ENCODE results near the gene MOK. TPM values are rescaled to one million over a fixed set of nuclear protein-coding genes. Genes with fewer than 3 reads are reported as not detected.

The MOK gene
- total RNA-seq, 1 donor, result 86.1 TPM

DNA sequence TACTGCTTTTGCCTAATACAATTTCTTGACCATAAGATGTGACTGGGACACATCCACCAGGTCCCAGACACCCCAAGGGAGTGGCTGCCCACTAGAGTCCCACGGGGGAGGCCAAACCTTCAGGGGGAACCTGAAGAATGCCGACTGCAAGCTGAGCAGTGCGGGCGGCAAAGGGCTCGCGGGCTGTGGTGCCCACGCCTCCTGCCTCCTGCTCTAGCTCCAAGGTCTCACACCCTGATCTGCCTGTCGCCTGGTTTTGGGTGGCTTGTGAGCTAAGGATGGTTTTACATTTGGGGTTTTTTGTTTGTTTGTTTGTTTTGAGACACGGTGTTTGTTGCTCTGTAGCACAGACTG is 75.2 kb downstream of the MOK start:
- H3K4me2 ChIP-seq (ENCODE audit: insufficient read depth, low read length), result no peak overlapping the region
- H3K4me1 ChIP-seq (ENCODE audit: insufficient read depth, low read length), result peaks cover 10% of the 10 kb centered on the region
- H3K4me3 ChIP-seq (ENCODE audit: insufficient read depth, low read length), result no peak overlapping the region
- TF ChIP-seq, protein P1, sequence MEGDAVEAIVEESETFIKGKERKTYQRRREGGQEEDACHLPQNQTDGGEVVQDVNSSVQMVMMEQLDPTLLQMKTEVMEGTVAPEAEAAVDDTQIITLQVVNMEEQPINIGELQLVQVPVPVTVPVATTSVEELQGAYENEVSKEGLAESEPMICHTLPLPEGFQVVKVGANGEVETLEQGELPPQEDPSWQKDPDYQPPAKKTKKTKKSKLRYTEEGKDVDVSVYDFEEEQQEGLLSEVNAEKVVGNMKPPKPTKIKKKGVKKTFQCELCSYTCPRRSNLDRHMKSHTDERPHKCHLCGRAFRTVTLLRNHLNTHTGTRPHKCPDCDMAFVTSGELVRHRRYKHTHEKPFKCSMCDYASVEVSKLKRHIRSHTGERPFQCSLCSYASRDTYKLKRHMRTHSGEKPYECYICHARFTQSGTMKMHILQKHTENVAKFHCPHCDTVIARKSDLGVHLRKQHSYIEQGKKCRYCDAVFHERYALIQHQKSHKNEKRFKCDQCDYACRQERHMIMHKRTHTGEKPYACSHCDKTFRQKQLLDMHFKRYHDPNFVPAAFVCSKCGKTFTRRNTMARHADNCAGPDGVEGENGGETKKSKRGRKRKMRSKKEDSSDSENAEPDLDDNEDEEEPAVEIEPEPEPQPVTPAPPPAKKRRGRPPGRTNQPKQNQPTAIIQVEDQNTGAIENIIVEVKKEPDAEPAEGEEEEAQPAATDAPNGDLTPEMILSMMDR (IDR thresholded peaks at IDR 0.05; ENCODE audit: extremely low read depth, low read depth, low read length), result no peak
- H3K79me2 ChIP-seq (ENCODE audit: insufficient read depth, low read length), result peaks cover 61% of the 10 kb centered on the region
- no peak overlapping the region for H2AFZ ChIP-seq (ENCODE audit: low read length)
- DNase-seq (ENCODE audit: insufficient read length, low spot score, missing footprints), result peak; percentile 56
- no peaks in the 10 kb centered on the region for H3K9me3 ChIP-seq (ENCODE audit: low read depth, low read length)
- peaks cover 92% of the 10 kb centered on the region for H3K36me3 ChIP-seq (ENCODE audit: insufficient read depth, low read length)
- peak overlapping the region; percentile 23 for H3K27ac ChIP-seq (ENCODE audit: low read depth, low read length)
- H4K20me1 ChIP-seq (ENCODE audit: insufficient read depth, low read length), result peaks cover 34% of the 10 kb centered on the region
- no peaks in the 10 kb centered on the region for H3K27me3 ChIP-seq (ENCODE audit: insufficient read depth, low read length)

DNA sequence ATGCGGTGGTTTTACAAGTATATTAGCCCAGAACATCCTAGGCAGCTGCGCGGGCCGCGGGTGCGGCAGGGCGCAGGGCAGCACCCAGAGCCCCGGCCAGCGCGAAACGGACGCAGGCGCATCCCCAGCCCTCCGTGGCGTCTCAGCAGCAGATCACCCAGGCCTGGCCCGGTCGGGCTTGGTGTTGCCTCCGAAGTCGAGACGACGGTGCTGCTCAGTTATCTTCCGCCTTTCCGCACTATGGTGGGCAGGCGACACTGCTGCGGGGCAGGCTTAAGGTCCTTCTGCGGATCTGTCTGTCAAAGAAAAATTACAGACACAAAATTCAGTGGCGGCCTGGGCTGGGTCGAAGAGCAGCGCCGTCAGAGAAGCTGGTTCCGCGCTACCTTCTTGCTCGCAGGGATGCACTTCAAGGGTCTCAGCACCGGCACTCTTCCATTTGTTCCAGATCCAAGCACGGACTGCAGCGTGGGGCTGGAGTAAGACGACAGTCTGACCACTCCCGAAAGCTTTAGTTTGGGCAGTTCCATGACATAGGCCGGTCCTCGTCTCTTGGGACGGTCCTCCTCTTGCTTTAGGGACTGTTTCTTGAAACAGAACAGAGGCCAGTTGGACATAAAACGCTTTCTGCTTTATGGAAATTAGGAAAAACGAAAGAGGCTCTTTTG is 75.8 kb downstream of the MOK start:
- Histone ChIP-seq H4K20me1 (ENCODE audit: insufficient read depth, low read length) (peaks cover 34% of the 10 kb centered on the region), H3K36me3 (ENCODE audit: insufficient read depth, low read length) (peaks cover 92% of the 10 kb centered on the region), H3K27me3 (ENCODE audit: insufficient read depth, low read length) (no peaks in the 10 kb centered on the region), H3K9me3 (ENCODE audit: low read depth, low read length) (no peaks in the 10 kb centered on the region), H3K4me3 (ENCODE audit: insufficient read depth, low read length) (no peak overlapping the region), H3K27ac (ENCODE audit: low read depth, low read length) (peak overlapping the region; percentile 23), H3K79me2 (ENCODE audit: insufficient read depth, low read length) (peaks cover 56% of the 10 kb centered on the region), H3K4me2 (ENCODE audit: insufficient read depth, low read length) (no peak overlapping the region), H2AFZ (ENCODE audit: low read length) (no peak overlapping the region), H3K4me1 (ENCODE audit: insufficient read depth, low read length) (peaks cover 5% of the 10 kb centered on the region)
- peak; percentile 50 for DNase-seq (ENCODE audit: insufficient read length, low spot score, missing footprints)
- TF ChIP-seq, protein P1 (IDR thresholded peaks at IDR 0.05; ENCODE audit: extremely low read depth, low read depth, low read length), result no peak

DNA sequence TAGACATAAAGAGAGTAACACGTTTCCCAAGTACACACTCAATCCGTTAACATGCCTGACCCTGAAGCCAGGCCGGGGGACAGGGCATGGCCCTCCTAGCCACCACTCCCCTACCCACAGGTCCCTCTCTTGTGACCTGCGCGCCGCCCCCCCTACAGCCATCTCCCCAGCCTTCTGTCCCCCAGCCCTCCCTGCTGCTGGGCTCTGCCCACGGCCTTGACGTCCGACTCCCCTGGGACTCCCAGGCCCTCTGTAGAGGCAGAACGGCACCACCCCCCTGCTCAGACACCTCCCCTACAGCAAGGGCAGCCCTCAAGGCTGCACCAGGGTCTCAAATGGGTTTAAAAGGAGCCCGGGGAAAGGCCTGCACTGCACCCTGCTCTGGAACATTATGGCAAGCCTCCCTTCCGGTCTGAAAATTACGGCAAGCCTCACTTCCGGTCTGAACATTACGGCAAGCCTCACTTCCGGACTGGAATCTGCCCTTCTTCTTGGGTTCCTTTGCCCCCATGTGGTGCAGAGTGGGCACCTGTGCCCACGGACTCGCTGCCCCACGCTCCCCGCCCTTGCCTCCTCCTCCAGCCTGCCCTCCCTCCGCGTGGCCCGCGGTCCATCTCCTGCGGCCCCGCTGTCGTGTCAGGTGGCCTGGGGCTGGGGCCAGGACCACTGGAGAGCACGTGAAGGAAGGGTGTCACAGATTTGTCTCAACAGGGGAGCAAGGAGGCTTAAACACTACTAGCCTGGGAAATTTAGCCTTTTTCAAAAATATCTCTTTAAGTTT is 77.6 kb downstream of the MOK start:
- Histone ChIP-seq H2AFZ (ENCODE audit: low read length) (no peak overlapping the region), H3K27ac (ENCODE audit: low read depth, low read length) (peak overlapping the region; percentile 30), H3K4me2 (ENCODE audit: insufficient read depth, low read length) (no peak overlapping the region), H3K4me3 (ENCODE audit: insufficient read depth, low read length) (no peak overlapping the region), H3K36me3 (ENCODE audit: insufficient read depth, low read length) (peaks cover 84% of the 10 kb centered on the region), H3K4me1 (ENCODE audit: insufficient read depth, low read length) (no peaks in the 10 kb centered on the region), H3K27me3 (ENCODE audit: insufficient read depth, low read length) (no peaks in the 10 kb centered on the region), H4K20me1 (ENCODE audit: insufficient read depth, low read length) (peaks cover 31% of the 10 kb centered on the region), H3K79me2 (ENCODE audit: insufficient read depth, low read length) (peaks cover 37% of the 10 kb centered on the region), H3K9me3 (ENCODE audit: low read depth, low read length) (no peaks in the 10 kb centered on the region)
- peak; percentile 89 for DNase-seq (ENCODE audit: insufficient read length, low spot score, missing footprints)
- TF ChIP-seq, protein P1 (IDR thresholded peaks at IDR 0.05; ENCODE audit: extremely low read depth, low read depth, low read length), result no peak

Data from osteoblast (primary cell).